ENCODE results near the gene CENPE. TPM values are rescaled to one million over a fixed set of nuclear protein-coding genes. Genes with fewer than 3 reads are reported as not detected.

The CENPE gene
- total RNA-seq, 1 experiment from 2014 or later, result 80.3 TPM

DNA sequence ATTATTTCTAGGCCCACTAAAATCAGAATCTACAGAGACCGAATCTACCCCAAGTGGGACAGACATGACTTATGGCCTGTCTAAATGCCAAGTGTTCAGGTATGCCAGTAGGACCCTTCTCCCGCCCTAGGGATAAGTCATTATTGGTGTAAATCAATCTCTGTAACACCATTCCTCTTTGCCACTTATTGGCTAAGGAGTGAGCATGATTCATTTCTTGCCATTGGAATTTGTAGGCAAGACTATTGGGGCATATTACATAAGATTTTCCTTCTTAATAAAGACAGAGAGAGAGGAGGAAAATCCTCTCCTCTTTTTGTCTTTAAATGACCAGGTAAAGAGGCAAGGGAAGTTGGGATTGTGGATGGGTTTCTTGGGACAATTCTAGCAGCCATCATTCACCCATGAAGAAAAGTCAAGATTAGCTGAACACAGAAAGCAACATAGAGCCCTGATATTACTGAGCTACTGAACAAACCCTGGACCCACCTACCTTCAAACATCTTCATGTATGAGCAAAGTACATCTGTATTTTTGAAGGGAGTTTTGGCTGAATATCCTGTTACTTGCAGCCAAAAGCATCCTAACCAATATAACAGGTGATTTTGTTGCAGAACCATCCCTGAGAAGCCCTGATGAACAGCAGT is 124.2 kb downstream of the CENPE start:
- no peak overlapping the region for H3K4me3 ChIP-seq (ENCODE audit: low read depth, low read length, poor library complexity, severe bottlenecking)
- ChIA-PET CTCF (no interaction called here), POLR2A (ENCODE audit: low non-redundant PET) (interaction anchor here (0.6 kb wide), 1 partner anchor 91 kb away, joined by 3 read pairs; no protein-coding TSS in a partner anchor)
- H3K27ac ChIP-seq (ENCODE audit: low read depth, low read length, poor library complexity, severe bottlenecking), result no peak overlapping the region
- no peak for TF ChIP-seq EZH2 (IDR thresholded peaks at IDR 0.05; ENCODE audit: borderline replicate concordance, low read depth, low read length, poor library complexity, severe bottlenecking)
- TF ChIP-seq, protein P1, sequence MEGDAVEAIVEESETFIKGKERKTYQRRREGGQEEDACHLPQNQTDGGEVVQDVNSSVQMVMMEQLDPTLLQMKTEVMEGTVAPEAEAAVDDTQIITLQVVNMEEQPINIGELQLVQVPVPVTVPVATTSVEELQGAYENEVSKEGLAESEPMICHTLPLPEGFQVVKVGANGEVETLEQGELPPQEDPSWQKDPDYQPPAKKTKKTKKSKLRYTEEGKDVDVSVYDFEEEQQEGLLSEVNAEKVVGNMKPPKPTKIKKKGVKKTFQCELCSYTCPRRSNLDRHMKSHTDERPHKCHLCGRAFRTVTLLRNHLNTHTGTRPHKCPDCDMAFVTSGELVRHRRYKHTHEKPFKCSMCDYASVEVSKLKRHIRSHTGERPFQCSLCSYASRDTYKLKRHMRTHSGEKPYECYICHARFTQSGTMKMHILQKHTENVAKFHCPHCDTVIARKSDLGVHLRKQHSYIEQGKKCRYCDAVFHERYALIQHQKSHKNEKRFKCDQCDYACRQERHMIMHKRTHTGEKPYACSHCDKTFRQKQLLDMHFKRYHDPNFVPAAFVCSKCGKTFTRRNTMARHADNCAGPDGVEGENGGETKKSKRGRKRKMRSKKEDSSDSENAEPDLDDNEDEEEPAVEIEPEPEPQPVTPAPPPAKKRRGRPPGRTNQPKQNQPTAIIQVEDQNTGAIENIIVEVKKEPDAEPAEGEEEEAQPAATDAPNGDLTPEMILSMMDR (conservative IDR thresholded peaks at IDR 0.05; ENCODE audit: low read depth, low read length), result no peak
- H3K27me3 ChIP-seq (replicated peaks; ENCODE audit: insufficient read depth, low read depth, low read length, poor library complexity), result no peaks in the 10 kb centered on the region
- H3K9me3 ChIP-seq (ENCODE audit: low read depth, low read length, poor library complexity, severe bottlenecking), result no peaks in the 10 kb centered on the region
- no peak for DNase-seq (ENCODE audit: low spot score)
- H3K36me3 ChIP-seq (ENCODE audit: insufficient read depth, low read length, poor library complexity, severe bottlenecking), result no peaks in the 10 kb centered on the region
- peaks cover 6% of the 10 kb centered on the region for H3K4me1 ChIP-seq (ENCODE audit: insufficient read depth, low read length, poor library complexity, severe bottlenecking)
- BruUV-seq (replicated peaks), result no TSS peak
- intact Hi-C loops (cut with micrococcal nuclease; ENCODE audit: unreplicated experiment), result no loop called here

DNA sequence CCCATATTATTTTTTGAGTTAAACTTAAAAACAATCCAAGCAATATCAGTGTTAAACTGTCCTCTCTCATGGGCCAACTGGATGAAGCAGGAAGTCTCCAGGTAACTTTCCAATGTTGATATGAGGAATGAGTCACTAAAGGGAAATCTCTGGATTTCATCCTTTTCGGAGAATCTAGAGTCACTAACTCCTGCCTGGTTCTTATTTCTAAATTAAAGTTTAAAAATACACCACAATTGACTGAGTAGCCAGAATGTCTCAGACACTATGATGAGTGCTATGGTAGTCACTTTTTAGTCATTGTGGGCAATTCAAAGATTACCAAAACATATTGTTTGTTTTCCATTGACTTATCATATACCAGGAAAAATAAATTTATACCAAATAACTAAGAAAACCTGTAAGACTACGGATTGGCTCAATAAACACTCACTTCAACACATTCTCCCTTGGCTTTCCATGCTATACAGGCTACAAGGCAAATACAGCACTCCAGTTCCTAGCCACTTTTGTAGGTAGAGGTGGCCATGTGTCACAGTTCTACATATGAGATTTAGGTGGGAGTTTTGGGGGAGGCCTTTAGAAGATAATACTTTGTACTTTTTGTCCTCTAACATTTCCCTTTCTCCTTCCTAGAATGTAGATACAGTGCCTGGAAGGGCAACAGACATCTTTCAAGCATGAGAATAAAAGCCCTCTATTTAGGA is 130.1 kb downstream of the CENPE start:
- no peaks in the 10 kb centered on the region for H3K27me3 ChIP-seq (replicated peaks; ENCODE audit: insufficient read depth, low read depth, low read length, poor library complexity)
- POLR2A ChIA-PET (ENCODE audit: low non-redundant PET), result no interaction called here
- TF ChIP-seq, protein P1 (conservative IDR thresholded peaks at IDR 0.05; ENCODE audit: low read depth, low read length), result no peak
- TF ChIP-seq EZH2 (IDR thresholded peaks at IDR 0.05; ENCODE audit: borderline replicate concordance, low read depth, low read length, poor library complexity, severe bottlenecking), result no peak
- no peaks in the 10 kb centered on the region for H3K4me1 ChIP-seq (ENCODE audit: insufficient read depth, low read length, poor library complexity, severe bottlenecking)
- no TSS peak for BruUV-seq (replicated peaks)
- CTCF ChIA-PET, result no interaction called here
- intact Hi-C loops (cut with micrococcal nuclease; ENCODE audit: unreplicated experiment), result no loop called here
- H3K4me3 ChIP-seq (ENCODE audit: low read depth, low read length, poor library complexity, severe bottlenecking), result no peak overlapping the region
- H3K27ac ChIP-seq (ENCODE audit: low read depth, low read length, poor library complexity, severe bottlenecking), result no peak overlapping the region
- H3K9me3 ChIP-seq (ENCODE audit: low read depth, low read length, poor library complexity, severe bottlenecking), result no peaks in the 10 kb centered on the region
- no peak for DNase-seq (ENCODE audit: low spot score)
- no peaks in the 10 kb centered on the region for H3K36me3 ChIP-seq (ENCODE audit: insufficient read depth, low read length, poor library complexity, severe bottlenecking)

DNA sequence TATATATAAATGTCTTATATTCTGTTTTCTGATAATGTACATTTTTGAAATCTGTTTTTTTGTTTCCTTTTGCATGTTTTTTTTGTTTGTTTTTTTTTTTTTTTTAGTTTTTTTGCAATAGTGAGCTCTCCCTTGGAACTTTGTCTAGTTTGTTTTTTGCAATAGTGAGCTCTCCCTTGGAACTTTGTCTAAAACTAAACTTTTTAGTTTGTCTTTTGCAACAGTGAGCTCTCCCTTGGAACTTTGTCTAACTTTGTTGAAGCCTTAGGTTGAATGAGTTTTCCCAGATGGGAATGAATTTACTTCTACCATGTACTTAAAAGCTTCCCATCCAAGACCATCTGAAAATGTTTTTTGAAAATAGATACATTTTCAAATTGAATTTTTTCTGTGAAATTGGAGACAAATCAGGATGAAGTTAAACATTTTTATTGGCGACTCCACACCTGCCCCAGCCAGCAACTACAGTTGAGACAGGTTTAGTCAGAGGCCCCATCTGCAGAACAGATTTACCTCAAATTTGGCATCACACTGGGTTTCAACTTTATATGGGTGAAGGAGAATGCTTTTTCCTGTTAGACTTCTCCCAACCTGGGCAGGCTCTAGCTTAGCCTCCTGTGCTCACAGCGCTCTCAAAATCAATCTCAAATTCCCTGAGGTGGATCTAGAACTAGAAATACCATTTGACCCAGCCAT is 137.5 kb downstream of the CENPE start:
- no peak for DNase-seq (ENCODE audit: low spot score)
- CTCF ChIA-PET, result no interaction called here

More for the DNA sequence above, 137.5 kb downstream of the CENPE start:
- intact Hi-C loops (cut with micrococcal nuclease; ENCODE audit: unreplicated experiment), result no loop called here
- H3K27ac ChIP-seq (ENCODE audit: low read depth, low read length, poor library complexity, severe bottlenecking), result no peak overlapping the region
- no peaks in the 10 kb centered on the region for H3K36me3 ChIP-seq (ENCODE audit: insufficient read depth, low read length, poor library complexity, severe bottlenecking)
- no peaks in the 10 kb centered on the region for H3K9me3 ChIP-seq (ENCODE audit: low read depth, low read length, poor library complexity, severe bottlenecking)
- POLR2A ChIA-PET (ENCODE audit: low non-redundant PET), result interaction anchor here (0.6 kb wide), 1 partner anchor 10 kb away, joined by 8 read pairs; no protein-coding TSS in a partner anchor
- no peaks in the 10 kb centered on the region for H3K27me3 ChIP-seq (replicated peaks; ENCODE audit: insufficient read depth, low read depth, low read length, poor library complexity)
- BruUV-seq (replicated peaks), result no TSS peak
- H3K4me1 ChIP-seq (ENCODE audit: insufficient read depth, low read length, poor library complexity, severe bottlenecking), result no peaks in the 10 kb centered on the region
- no peak overlapping the region for H3K4me3 ChIP-seq (ENCODE audit: low read depth, low read length, poor library complexity, severe bottlenecking)
- no peak for TF ChIP-seq EZH2 (IDR thresholded peaks at IDR 0.05; ENCODE audit: borderline replicate concordance, low read depth, low read length, poor library complexity, severe bottlenecking)
- TF ChIP-seq, protein P1 (conservative IDR thresholded peaks at IDR 0.05; ENCODE audit: low read depth, low read length), result no peak

Other genes starting within 250 kb of the CENPE start
- 0.62 and 1.1 TPM in 2 replicates for gene SLC9B1, start 178.6 kb downstream of the CENPE start, total RNA-seq (2021)
- 25.3 and 28.0 TPM in 2 replicates for gene SLC9B2, start 121.6 kb downstream of the CENPE start, total RNA-seq (2021)
- 28.3 and 33.1 TPM in 2 replicates for gene BDH2, start 98.5 kb downstream of the CENPE start, total RNA-seq (2021)

All from A673 (cell line).